ENCODE results near the gene ARL8A. TPM values are rescaled to one million over a fixed set of nuclear protein-coding genes. Genes with fewer than 3 reads are reported as not detected.
"Not testable (repeated sequence)": the region's sequence is repeated elsewhere in the genome, so short reads cannot be mapped to it uniquely, and the experiment has no call there.

The ARL8A gene
- polyA plus RNA-seq, 2 of the 4 experiments (the other 2 are of a cell fraction): 23.4 to 49.8 TPM

GRCh38 chr1:202146993-202147392 is 2.5 kb upstream of the ARL8A start:
- 71% methylated on average over 3 of the region's 3 CpGs for WGBS (ENCODE audit: missing lambda C conversion rate)
- Histone ChIP-seq H3K4me2 (no peak overlapping the region), H3K4me1 (peaks cover 13% of the 10 kb centered on the region; the same call in 2 of the 3 replicates), H3K4me3 (no peak overlapping the region), H3K9me3 (no peaks in the 10 kb centered on the region), H3K27ac (no peak overlapping the region)
- FAIRE-seq: no peak
- ChIA-PET CTCF (interaction anchor here (1.0 to 6.2 kb wide), 6 partner anchors 8 to 251 kb away, joined by 3 to 42 read pairs (median 4); no protein-coding TSS in a partner anchor), POLR2A (no interaction called here)
- no peak for DNase-seq (ENCODE audit: low read depth in 1 of 2, low spot score in 1 of 2)
- no peak for ATAC-seq
- TF ChIP-seq HDAC2 (IDR thresholded peaks at IDR 0.05): no peak
- no peak for TF ChIP-seq CBX8 (IDR thresholded peaks at IDR 0.05)
- TF ChIP-seq MAZ (IDR thresholded peaks at IDR 0.05; ENCODE audit: borderline replicate concordance, low read depth, low read length): no peak
- no peak for TF ChIP-seq FOSL2 (IDR thresholded peaks at IDR 0.05)
- TF ChIP-seq FOSL2 (CRISPR knock-in tag; IDR thresholded peaks at IDR 0.05): no peak
- TF ChIP-seq SREBF2 (IDR thresholded peaks at IDR 0.05): no peak
- TF ChIP-seq RAD21 (conservative IDR thresholded peaks at IDR 0.05 in 1 of 2, IDR thresholded peaks at IDR 0.05 in 1 of 2): no peak
- TF ChIP-seq MAX (IDR thresholded peaks at IDR 0.05): no peak
- no peak for TF ChIP-seq MAFK (IDR thresholded peaks at IDR 0.05; ENCODE audit: partially characterized antibody)
- TF ChIP-seq JUNB (IDR thresholded peaks at IDR 0.05): no peak
- TF ChIP-seq CTCF (IDR thresholded peaks at IDR 0.05): no peak
- TF ChIP-seq E2F6 (IDR thresholded peaks at IDR 0.05; ENCODE audit: borderline replicate concordance, low read depth): no peak
- TF ChIP-seq GATA3 (IDR thresholded peaks at IDR 0.05; ENCODE audit: borderline replicate concordance): no peak
- no peak for TF ChIP-seq POLR2A (IDR thresholded peaks at IDR 0.05; ENCODE audit: low read length)
- no peak for TF ChIP-seq NPAS2 (CRISPR knock-in tag; IDR thresholded peaks at IDR 0.05; ENCODE audit: borderline replicate concordance)
- TF ChIP-seq ZFP36 (IDR thresholded peaks at IDR 0.05; ENCODE audit: borderline replicate concordance, partially characterized antibody): no peak

- DNase-seq (ENCODE audit: low read depth in 1 of 2, low spot score in 1 of 2) (no peak), ATAC-seq (no peak), FAIRE-seq (no peak)
- ChIA-PET CTCF (interaction anchor here (1.0 to 6.2 kb wide), 5 partner anchors 9 to 169 kb away, joined by 3 to 42 read pairs (median 5); no protein-coding TSS in a partner anchor), POLR2A (no interaction called here)
- no peaks in the 10 kb centered on the region for H3K9me3 ChIP-seq
- H3K4me2 ChIP-seq: no peak overlapping the region
- 84% methylated on average over 5 of the region's 5 CpGs for WGBS (ENCODE audit: missing lambda C conversion rate)
- H3K27ac ChIP-seq: no peak overlapping the region
- TF ChIP-seq CHD4 (IDR thresholded peaks at IDR 0.05; ENCODE audit: borderline replicate concordance) (no peak), TFCP2L1 (CRISPR knock-in tag; IDR thresholded peaks at IDR 0.05) (no peak), CBX8 (IDR thresholded peaks at IDR 0.05) (no peak), KDM5A (IDR thresholded peaks at IDR 0.05) (no peak), BHLHE40 (IDR thresholded peaks at IDR 0.05; ENCODE audit: low read depth, low read length) (no peak), NPAS2 (CRISPR knock-in tag; IDR thresholded peaks at IDR 0.05; ENCODE audit: borderline replicate concordance) (no peak), ZFP36 (IDR thresholded peaks at IDR 0.05; ENCODE audit: borderline replicate concordance, partially characterized antibody) (no peak), MAZ (IDR thresholded peaks at IDR 0.05; ENCODE audit: borderline replicate concordance, low read depth, low read length) (no peak), REST (IDR thresholded peaks at IDR 0.05) (no peak), SREBF2 (IDR thresholded peaks at IDR 0.05) (no peak), USF2 (IDR thresholded peaks at IDR 0.05) (no peak), KDM1A (IDR thresholded peaks at IDR 0.05; ENCODE audit: low read depth) (no peak), EHMT2 (IDR thresholded peaks at IDR 0.05; ENCODE audit: low read depth) (no peak), PHF8 (IDR thresholded peaks at IDR 0.05; ENCODE audit: borderline replicate concordance, low read depth) (no peak)
- H3K4me3 ChIP-seq: no peak overlapping the region
- peaks cover 13% of the 10 kb centered on the region; the same call in 2 of the 3 replicates for H3K4me1 ChIP-seq
Observed at GRCh38 chr1:202146279-202146678, 1.7 kb upstream of the ARL8A start.

- FAIRE-seq; ATAC-seq; POLR2A ChIA-PET; H3K9me3 ChIP-seq; H3K27ac ChIP-seq; DNase-seq (ENCODE audit: low read depth in 1 of 2, low spot score in 1 of 2); H3K4me3 ChIP-seq: not testable (repeated sequence)
- Histone ChIP-seq H3K4me1 (peaks cover 13% of the 10 kb centered on the region; the same call in 2 of the 3 replicates), H3K4me2 (peak overlapping the region; percentile 87; the same call in 2 of the 3 replicates)
- WGBS (ENCODE audit: missing lambda C conversion rate): 94% methylated on average over 8 of the region's 8 CpGs
- CTCF ChIA-PET: interaction anchor here (1.5 to 6.2 kb wide), 4 partner anchors 8 to 146 kb away, joined by 3 to 42 read pairs (median 6); no protein-coding TSS in a partner anchor
Observed at GRCh38 chr1:202145744-202146140, 1.2 kb upstream of the ARL8A start.

All from A549 (cell line).